ENCODE measurements around the gene RAB8B. TPM values are rescaled to one million over a fixed set of nuclear protein-coding genes. Genes with fewer than 3 reads are reported as not detected.

RAB8B gene
- 39.4 and 42.8 TPM in 2 replicates for total RNA-seq

GRCh38 chr15:63188926-63189871 is at the start of gene RAB8B:
TSS of gene RAB8B (plus strand) at chr15:63189606. CDS start at chr15:63189625, 19 bp downstream.

DNA sequence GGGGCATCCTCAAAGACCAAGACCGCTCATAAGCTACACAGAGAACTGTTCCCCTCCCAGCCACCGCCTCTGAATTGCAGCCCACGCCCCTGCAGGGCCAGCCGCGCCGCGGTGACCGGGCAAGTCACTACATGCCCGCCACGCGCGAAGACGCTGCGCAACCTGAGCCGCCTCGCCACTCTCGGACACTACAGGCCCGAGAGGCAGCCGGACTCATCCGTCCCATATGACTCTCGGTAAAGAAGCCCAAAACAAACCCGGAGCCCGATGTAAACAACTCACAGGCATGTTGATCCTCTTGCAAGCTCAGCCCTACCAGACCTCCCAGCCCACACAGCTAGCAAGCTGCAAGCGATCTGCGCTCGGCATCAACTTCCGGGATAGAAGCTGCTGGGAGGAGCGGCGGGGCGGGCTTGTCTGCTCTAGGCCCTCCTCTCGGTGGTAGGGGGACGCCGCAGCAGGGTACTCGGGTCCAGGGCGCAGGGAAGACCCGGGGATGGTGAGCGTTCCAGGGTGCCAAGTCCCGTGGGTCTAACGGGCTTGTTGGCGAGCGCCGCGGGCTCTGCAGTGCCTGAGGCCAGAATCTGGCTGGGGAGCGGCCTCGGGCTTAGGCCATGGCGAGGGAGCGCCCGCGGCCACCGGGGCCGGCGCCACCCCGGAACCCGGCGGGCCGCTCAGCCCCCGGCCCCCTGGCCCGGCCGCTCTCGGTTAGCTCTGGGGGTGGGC is 32.1 kb upstream of the RAB8B start, which contains the start of gene RPS27L:
Gene RPS27L, minus strand, starts transcription at position 360 of the 726 bp plus-strand sequence. Its CDS starts 72 bp downstream, at position 288.

GRCh38 chr15:63277038-63277892 is 87.9 kb downstream of the RAB8B start, which contains the start of gene APH1B:
TSS of gene APH1B (plus strand) at chr15:63277605. CDS start at chr15:63277624, 19 bp downstream.

Other genes with a start within 250 kb of the RAB8B start
- 2,417 and 3,011 TPM in 2 replicates for gene TPM1, start 146.9 kb upstream of the RAB8B start, total RNA-seq
- 13.3 and 14.1 TPM in 2 replicates for gene LACTB, start 67.7 kb upstream of the RAB8B start, total RNA-seq
- gene RPS27L, start 32.1 kb upstream of the RAB8B start, total RNA-seq = 128 and 170 TPM in 2 replicates
- gene APH1B, start 88.0 kb downstream of the RAB8B start, total RNA-seq = 10.2 and 16.9 TPM in 2 replicates
- 0.39 and 0.87 TPM in 2 replicates for gene CA12, start 192.2 kb downstream of the RAB8B start, total RNA-seq